Astrocyte of the spinal cord (primary cell): ENCODE results near the gene OPN1SW.

Experiments
- DNase-seq: peaks from one replicate; pipeline ENCODE4 v3.0.0; 2011; ENCODE audit warnings: low read depth, low spot score
- H3K4me3 ChIP-seq: 2 replicates; pipeline ENCODE4 v1.5.1; 2011; ENCODE audit warnings: low read depth, mild to moderate bottlenecking, low read length, moderate library complexity
- CTCF ChIP-seq: IDR thresholded peaks from 2 replicates; pipeline ENCODE4 v1.5.1; 2012; ENCODE audit warnings: low read depth, mild to moderate bottlenecking, low read length, inconsistent platforms
- in situ Hi-C: cut with HindIII; loops from 2 replicates; pipeline ENCODE4 v1.10.0; 2017; ENCODE audit warnings: low sequenced_read_pairs

OPN1SW gene

GRCh38 chr7:128755819-128756476 lies 19.6 kb downstream of the OPN1SW start:
- no peak for TF ChIP-seq CTCF
- in situ Hi-C loops, result no loop called here
- H3K4me3 ChIP-seq, result no peak overlapping the region
- DNase-seq, result peak; percentile 87

DNA sequence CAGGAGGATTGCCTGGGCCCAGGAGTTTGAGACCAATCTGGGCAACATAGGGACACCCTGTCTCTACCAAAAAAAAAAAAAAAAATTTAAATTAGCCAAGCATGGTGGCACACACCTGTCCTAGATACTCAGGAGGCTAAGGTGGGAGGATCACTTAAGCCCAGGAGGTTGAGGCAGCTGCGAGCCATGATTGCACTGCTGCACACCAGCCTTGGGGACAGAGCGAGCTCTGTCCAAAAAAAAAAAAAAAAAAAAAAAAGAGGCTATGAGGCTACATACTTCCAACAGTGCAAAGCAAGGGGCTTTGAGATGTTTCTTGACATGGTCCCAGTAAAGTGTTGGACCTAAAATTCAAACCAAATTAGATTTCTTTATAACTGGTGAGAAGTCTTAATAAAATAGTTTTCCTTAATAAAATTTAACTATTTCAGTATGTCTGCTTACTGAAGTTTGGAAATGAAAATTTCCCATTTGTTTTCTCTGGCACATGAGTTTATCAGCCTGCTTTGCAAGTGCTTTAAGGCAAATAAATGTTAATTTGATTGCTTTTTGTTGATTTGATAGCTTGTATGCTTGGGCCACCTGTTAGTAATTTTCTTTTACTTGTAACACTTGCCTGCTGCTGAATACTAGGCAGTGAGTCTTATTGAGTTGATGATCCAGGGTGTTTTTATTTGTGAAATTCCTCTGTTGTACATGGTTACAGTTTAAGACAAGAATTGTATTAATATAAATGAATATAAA lies 20.3 kb downstream of the OPN1SW start:
- no peak for TF ChIP-seq CTCF
- H3K4me3 ChIP-seq, result no peak overlapping the region
- in situ Hi-C loops, result no loop called here
- DNase-seq, result no peak

GRCh38 chr7:128752251-128752650 lies 23.3 kb downstream of the OPN1SW start:
- no peak for TF ChIP-seq CTCF
- H3K4me3 ChIP-seq, result no peak overlapping the region
- in situ Hi-C loops, result no loop called here
- no peak for DNase-seq

DNA sequence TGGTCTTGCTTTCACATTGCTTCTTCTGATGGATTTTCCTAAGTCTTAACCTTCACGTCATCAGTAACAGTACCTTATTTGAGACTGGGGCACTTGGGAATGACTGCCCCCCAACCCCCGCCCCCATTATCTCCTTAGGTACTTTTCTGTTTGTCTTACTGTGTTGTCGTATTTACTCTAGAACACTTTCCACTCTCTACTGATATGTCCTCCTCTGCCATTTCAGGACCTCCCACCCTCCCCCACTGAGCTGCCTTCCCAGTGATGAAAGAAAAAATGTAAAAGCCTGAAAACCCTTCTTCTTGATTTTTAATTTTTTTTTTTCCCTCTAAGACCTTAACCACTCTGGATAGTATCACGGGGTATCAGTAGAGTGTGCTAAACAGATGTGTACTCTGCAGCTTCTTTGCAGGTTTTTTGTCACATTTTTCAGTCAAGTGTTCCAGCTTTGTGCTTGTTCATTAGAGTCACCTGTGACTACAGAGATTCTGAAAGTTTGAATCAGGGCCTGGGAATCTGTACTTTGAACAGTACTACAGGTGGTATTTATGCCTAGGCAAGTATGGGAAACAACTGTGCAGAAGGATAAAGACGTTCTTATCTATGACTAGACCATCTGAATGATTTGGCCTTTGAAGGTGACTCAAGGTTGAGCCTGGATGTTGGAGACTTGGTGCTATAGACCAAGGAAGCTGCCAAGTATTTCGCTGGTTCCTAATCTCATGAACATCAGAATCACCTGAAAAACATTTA lies 28.1 kb downstream of the OPN1SW start:
- DNase-seq, result no peak
- in situ Hi-C loops, result no loop called here
- H3K4me3 ChIP-seq, result no peak overlapping the region
- TF ChIP-seq CTCF, result no peak

- no peak for TF ChIP-seq CTCF
- H3K4me3 ChIP-seq, result no peak overlapping the region
- in situ Hi-C loops, result no loop called here
These were observed 29.9 kb downstream of the OPN1SW start for GRCh38 chr7:128745706-128746105.

DNA sequence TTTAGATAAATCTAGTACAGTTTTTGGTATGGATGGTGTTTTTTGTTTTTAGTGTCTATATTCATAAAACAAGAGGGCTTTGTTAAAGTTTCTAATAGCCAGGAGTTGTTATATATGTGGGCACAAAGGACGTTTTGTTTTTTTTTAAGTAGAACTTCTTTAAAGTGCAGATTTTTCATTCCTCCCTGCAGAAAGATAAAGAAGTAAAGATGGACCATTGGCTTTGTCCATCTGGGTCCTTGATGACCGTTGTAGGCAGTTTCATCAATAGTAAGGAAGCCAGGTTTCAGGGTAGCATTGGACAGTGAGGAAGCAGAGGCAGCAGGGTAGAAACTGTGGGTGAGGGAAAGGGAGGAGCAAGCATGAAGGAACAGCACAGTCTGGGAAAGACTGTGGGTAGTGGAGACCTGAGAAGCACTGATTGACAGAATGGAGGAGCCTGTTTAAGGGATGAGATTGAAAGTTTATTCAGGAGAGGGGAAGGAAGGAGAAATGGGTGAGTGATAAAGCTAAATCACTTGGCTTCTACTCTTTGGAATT lies 31.2 kb downstream of the OPN1SW start:
- in situ Hi-C loops, result no loop called here
- no peak overlapping the region for H3K4me3 ChIP-seq
- no peak for DNase-seq
- TF ChIP-seq CTCF, result no peak

More at GRCh38 chr7:128745706-128746105, 29.9 kb downstream of the OPN1SW start:
- DNase-seq, result no peak
